Mucosa of gallbladder (tissue), 1 donor: ENCODE data around the gene ZCWPW1. TPM values are rescaled to one million over a fixed set of nuclear protein-coding genes. Genes with fewer than 3 reads are reported as not detected.
A peak's percentile ranks its signal among the peaks of the same experiment; 100 is the strongest.

ENCODE experiments used
- DNase-seq: peaks from one replicate; pipeline ENCODE4 v3.0.0-alpha.2; 2020; ENCODE audit warnings: low spot score
- total RNA-seq: library from RNA; stranded (reverse); gene quantifications from one replicate; pipeline ENCODE4 v1.2.1, GENCODE V29; 2021
- donor health status: DM: no; HTN: no; CAD: no.

The ZCWPW1 gene
- total RNA-seq, 1 donor from 2014 or later: 4.6 TPM

DNA sequence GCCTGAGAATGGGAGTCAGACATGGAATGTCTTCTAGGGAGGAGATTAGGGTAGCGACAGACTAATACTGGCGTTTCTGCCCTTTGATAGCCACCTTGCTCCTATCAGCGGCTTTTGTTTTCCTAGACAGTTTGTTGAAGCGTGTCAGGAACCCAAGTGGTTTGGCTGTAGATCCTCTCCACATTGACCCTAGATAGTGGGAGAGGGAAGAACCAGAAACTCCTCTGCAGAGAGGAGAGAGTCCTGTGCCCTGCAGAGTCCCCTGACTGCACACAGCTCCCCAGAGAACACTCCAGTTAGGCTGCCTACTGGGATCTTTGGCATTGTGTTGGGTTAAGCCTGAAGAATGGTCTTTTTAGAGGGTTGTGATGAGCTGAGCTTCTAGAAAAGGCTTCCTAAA, 3.5 kb upstream of the ZCWPW1 start:
- DNase-seq: no peak

DNA sequence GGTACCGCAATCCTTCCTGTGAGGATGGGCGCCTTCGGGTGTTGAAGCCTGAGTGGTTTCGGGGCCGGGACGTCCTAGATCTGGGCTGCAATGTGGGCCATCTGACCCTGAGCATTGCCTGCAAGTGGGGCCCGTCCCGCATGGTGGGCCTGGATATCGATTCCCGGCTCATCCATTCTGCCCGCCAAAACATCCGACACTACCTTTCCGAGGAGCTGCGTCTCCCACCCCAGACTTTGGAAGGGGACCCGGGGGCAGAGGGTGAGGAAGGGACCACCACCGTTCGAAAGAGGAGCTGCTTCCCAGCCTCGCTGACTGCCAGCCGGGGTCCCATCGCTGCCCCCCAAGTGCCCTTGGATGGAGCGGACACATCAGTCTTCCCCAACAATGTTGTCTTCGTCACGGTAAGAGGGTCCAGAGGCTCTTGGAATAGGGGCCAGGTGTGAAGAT, 2.8 kb upstream of the ZCWPW1 start:
- DNase-seq: no peak

DNA sequence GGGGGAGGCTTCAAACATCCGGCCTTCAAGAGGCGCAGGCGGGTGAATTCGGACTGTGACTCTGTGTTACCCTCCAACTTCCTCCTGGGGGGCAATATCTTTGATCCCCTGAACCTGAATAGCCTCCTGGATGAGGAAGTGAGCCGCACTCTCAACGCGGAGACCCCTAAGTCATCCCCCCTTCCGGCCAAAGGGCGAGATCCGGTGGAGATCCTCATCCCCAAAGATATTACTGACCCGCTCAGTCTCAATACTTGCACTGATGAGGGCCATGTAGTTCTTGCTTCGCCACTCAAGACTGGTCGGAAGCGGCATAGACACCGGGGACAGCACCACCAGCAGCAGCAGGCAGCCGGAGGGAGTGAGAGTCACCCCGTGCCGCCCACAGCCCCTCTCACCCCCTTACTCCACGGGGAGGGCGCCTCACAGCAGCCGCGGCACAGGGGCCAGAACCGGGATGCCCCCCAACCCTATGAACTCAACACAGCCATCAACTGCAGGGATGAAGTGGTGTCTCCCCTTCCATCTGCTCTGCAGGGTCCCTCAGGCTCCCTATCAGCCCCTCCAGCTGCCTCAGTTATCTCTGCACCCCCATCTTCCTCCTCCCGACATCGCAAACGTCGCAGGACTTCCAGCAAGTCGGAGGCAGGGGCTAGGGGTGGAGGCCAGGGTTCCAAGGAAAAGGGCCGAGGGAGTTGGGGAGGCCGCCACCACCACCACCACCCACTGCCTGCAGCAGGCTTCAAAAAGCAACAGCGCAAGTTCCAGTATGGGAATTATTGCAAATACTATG, 2.2 kb upstream of the ZCWPW1 start:
- DNase-seq: no peak

DNA sequence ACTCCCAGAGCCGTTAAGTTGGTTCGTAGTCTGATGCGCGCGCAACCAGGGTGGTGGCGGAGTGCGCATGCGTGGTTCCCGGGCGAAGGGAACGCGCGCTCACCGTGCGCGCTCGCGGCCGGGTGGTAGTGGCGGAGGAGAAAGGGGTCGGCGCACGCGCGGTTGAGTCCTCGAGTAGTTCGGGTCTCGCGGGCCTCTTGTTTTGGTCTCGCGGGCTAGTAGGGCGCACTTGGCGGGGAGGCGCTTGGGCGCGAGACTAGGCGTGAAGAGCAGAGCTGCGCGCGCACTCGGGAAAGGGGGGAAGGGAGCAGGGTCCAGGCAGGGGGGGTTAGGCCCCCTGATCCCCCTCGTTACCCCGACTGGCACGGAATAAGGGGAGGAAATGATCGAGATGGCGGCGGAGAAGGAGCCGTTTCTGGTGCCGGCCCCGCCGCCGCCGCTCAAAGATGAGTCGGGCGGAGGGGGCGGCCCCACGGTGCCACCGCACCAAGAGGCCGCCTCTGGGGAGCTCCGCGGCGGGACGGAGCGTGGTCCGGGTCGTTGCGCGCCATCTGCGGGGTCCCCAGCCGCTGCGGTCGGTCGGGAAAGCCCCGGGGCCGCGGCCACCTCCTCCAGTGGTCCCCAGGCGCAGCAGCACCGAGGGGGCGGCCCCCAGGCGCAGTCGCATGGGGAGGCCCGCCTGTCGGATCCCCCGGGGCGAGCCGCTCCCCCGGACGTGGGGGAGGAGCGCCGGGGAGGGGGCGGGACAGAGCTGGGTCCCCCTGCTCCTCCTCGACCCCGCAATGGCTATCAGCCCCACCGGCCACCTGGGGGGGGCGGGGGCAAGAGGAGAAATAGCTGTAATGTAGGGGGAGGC, 1.4 kb upstream of the ZCWPW1 start, which contains the start of gene MEPCE:
TSS of gene MEPCE (plus strand) at position 195 of the 856 bp plus-strand sequence. CDS start at position 383, 188 bp downstream.
- DNase-seq: peak; percentile 96

DNA sequence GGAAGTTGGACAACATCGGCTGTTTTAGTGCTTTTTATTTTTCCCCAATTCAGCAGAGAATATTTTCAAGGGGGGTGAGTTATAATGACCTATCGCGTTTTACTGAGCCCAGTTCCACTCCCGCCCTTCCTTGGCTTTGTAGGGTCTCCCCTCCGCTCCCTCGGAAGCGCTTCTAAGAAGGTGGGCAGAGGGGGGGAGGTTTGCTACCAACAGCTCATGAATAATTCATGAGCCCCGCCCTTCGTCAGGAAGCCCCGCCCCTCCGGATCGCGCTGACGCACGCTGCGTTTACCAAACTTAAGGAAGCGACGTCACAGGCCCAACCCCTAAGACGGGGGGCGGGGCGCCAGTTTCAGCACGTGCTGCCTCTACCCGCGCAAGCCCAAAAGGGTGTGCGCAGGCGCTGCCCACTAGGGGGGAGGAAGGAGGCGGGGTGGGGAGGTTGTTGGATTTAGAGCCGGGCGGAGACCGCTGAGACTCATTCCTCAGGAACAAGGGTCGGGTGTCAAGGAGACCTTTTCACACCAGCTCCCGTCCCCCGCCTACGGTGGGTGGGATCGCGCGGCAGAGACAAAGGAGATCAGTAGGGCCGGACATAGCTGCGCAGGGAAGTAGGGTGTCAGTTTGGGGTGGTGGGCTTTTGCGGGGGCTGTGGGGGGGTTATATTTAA, 599 bp upstream of the ZCWPW1 start:
- peak; percentile 100 for DNase-seq

DNA sequence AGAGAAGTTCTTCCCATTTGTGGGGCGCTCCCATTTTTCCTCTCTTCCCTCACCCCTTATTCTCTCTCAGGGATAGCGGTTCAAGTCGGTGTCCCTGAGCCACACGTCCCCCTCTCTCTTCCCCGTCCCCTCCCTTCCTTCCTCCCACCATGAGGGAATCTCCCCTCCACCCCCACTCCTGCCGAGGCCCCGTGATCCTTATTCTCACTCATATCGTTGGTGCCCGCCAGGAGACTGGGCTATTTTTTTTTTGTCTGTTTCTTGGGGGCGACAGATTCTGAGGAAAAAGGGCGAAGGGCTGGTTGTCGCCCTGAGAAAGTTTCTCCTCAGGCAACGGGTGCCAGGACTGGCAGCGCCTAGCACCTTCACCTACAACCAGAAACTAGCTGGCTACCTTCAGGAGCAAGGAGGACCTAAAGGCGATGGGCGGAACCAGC, 723 bp downstream of the ZCWPW1 start:
- DNase-seq: no peak

DNA sequence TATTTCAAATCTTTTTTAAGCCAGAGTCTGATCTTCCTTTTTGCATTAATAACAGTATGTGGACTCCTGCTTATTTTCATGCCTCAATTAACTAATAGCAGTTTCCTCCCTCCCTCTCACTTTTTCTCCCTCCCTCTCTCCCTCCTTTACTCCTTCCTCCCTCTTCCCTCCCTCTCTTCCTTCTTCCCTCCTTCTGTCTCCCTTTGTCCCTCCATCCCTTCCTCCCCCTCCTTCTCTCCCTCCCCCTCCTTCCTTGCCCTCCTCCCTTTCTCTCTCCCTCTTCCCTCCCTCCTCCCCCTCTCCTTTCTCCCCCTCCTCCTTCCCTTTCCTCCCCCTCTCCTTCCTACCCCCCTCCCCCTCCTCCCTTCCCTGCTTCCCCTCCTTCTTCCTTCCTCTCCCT, 2.0 kb downstream of the ZCWPW1 start:
- DNase-seq: no peak

DNA sequence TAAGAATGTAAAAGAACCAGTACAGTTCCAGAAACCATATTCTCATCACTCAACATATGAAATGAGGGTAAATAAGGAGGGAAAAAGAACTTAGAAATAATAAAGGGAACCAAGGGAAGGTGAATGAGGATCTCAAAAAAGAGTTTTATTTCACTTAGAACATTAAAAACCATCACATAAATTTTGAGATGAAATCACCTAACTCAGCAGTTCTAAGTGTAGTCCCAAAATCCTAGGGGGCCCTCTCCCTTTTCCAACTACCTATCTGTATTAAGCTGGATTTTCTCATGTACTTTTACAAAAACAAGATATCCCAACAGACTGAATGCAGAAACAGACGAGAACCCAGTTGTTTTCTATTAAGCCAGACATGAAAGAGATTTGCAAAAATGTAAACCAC, 3.2 kb downstream of the ZCWPW1 start:
- DNase-seq: no peak

DNA sequence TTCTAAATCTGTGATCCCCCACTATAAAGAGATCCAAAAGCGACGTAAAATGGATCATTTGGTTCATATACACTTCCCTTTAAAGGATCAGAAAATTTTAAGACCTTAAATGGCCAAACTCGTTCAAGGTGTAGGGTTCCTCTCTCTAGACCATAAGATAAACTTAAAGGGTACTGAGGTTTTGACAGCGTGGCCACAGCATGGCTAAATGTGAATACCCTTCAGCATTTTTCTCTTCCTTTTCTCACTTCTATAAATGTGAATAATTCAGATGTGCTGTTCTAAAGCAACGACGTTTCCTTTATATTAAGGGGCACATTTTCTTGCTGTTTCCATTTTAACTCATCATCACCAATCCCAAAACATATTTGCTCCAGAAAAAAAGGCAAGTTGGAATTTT, 5.2 kb downstream of the ZCWPW1 start:
- no peak for DNase-seq

DNA sequence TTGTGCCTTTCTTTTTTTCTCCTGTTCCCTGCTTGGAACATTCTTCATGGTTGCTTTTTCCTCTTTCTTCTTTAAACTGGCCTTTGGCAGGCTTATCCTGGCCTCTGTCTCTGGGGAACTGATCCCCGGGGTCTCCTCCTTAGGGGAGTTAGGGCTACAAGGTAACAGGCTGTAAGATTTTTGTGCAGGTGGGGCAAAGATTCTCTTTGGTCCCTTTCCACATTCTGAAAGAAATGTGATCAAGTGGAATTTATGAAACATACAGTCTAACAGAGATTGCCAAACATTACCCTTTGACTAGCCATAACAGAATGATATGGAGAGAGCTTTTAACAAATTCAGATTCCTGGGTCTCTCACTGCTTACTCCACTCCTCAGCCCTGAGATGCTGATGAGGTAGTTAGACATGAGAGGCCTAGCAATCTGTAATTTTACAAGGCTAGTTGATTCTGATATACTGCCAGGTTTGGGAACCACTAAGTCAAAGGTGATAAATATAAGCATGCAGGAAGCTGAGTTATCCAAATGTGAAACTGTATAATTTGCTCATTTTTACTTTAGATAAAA, 8.8 kb downstream of the ZCWPW1 start:
- no peak for DNase-seq

DNA sequence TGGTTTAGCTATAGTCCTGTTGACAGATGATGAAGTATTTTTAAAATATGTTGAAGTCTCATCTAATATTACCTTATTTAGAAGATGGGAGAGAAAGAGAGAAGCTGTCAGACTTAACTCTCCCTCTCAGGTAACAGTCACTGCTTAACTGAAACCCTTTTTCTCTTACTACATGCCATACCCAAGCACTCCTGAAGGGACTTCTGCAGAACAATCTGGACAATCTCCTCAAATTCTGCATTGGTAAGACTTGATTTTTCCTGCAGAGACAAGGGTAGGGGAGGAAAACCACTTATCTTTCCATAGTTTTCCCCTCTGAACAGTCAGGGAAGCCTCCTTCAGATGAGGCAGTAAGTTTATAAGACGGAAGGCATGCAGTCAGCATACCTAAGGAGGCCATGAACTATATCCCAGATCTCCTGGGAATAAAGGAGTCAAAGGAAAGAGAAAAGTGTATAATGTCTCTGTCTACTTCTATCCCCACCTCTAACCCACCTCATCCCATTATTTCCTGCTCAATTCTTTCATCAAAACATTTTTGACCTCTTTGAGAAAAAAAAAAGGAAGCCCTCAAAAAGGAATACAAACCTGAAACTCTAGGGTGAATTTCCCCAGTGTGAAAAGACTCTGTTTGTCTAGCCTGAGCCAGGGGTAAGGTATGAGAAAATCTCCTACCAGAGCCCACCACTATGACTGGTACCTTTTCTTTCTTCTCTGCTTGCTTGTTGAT, 9.4 kb downstream of the ZCWPW1 start:
- no peak for DNase-seq

DNA sequence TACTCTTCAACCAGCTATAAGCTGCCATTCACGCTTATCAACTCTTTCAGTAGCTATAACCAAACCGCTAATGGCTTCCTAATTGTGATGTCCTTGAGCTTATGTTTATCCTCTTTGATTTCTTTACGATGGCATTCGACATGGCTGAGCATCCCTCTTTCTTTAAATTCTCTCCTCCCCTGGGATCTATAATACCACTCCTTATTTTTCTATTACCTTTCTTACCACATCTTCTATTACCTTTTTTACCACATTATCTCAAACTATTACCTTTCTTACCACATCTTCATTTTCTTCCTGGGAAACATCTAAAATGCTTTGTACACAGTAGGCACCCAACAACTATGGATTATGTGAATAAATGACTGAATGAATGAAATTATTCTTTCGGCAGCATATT, 13.1 kb downstream of the ZCWPW1 start:
- no peak for DNase-seq

DNA sequence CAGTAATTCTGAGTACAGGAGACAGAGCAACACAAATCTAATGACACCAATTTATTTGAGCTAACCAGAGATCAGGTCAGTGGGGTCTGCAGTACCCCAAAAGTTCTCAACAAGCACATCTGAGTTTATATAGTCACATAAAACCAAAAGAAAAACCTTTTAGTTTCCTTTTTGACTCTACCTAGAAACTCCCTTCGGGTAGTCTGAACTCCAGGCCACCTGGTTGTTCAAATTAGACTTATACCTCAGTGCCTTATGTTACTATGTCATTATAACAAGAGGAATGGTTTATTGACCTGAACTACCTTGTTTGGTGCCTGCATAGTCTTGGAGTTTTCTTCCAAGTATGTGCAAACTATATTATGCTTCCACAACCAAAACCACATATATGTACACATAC, 14.6 kb downstream of the ZCWPW1 start:
- no peak for DNase-seq

DNA sequence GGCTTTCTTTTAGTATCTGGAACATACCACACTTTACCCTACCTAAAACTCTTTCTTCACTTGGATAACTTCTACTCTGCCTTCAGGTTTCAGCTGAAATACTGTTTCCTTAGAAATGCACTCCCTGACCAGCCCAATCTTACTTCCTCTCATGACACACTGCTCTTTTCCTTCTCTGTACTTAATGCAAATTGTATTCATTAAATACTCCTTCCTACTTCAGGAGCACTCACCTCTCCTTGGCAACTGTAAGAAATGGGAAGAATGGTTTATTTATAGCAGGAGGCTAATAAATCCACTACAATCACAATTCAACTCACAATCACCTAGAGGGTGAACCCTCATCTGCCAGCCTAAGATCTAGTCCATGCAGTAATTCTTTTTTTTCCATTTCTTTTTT, 15.2 kb downstream of the ZCWPW1 start:
- DNase-seq: no peak

DNA sequence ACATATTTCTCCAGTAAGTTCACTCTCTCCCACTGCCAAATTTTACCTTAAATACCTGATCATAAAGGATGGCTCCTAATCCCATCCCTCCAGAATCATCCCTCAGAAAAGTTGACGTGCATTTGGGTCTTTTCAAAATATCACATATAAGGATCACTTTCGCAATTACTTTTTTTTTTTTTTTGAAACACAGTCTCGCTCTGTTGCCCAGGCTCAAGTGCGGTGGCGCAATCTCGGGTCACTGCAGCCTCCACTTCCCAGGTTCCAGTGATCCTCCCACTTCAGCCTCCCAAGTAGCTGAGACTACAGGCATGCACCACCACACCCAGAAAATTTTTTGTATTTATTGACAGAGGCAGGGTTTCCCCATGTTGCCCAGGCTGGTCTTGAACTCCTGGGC, 17.4 kb downstream of the ZCWPW1 start:
- no peak for DNase-seq

DNA sequence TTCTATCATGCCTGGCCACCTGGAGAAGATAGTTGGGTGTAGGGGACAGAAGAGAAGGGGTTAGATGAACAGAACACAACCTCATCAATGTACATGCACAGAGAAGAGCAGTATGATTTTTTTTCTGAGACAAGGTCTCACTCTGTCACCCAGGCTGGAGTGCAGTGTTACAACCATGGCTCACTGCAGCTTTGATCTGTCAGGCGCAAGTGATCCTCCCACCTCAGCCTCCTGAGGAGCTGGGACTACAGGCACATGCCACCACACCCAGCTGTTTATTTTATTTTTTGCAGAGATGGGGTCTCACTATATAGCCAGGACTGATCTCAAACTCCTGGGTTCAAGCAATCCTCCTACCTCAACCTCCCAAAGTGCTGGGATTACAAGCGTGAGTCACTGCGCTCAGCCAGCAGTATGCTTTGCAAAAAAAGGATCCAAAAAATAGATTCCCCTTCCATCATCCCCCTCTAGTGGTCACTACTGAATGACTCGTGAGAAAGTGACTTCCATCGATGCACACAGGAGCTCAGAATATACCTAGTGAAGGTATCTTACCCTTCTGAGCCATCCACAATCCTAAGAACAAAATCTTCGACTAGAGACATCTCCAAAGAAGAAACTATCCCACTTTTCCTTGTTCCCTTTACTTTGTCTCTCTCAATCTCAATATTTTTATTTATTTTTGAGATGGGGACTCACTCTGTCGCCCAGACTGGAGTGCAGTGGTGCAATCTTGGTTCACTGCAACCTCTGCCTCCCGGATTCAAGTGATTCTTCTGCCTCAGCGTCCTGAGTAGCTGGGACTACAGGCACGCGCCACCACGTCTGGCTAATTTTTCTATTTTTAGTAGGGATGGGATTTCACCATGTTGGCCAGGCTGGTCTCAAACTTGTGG, 21.0 kb downstream of the ZCWPW1 start:
- no peak for DNase-seq

DNA sequence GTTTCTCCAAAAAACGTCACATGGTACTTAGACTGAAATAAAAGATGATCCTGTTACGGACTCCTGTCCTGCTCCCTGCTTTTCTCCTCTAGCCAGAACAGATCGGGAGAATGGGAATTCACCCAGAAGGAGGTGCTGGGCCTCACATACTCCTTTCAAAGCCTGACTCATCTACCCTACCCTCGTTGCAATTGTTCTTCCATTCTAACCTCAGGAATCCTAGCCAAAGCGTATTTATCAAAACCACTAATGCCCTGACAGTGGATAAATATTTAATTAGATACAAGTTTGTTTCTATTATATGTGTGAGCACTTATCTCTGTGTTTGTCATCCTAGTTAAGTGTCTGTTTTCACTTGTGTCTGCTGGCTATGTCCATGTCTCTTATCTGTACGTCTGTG, 21.7 kb downstream of the ZCWPW1 start:
- DNase-seq: no peak

DNA sequence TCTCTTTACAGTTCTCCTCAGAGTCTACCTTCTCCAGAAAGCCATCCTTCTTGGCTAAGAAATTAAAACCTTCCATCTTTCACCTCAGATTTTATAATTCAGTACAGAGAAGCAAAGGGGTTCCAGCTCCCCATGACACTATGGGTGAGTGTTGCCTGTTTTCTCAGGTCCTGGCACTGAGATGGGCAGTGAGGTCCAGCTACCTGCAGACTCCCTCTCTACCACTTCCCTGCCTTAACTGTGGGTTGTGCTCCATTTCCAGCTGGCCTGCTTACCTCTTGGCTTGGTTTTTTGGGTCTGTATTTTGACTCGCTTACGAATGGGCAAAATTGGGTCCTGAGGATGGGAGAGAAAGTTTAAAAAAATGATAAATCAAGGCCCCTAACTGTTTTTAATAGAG, 26.3 kb downstream of the ZCWPW1 start:
- DNase-seq: no peak

DNA sequence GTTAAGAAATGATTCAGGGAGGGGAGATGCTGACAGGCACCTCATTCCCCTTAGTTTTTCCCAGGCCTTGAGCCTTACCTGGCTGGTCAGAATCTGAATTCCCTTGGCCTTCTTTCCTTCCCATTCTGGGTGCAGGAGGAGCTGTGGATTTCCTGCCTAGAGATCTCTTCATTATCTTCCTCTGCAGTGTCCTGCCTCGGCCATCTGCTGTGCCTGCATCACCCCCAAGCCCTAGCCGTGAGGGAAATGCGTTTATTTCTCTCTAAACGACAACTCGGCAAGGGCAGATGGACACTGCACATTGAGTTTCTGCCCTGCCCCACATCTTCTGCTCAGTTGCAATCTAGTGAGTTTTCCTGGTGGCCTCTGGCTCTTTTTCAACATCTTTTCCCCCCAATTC, 26.7 kb downstream of the ZCWPW1 start:
- DNase-seq: no peak

DNA sequence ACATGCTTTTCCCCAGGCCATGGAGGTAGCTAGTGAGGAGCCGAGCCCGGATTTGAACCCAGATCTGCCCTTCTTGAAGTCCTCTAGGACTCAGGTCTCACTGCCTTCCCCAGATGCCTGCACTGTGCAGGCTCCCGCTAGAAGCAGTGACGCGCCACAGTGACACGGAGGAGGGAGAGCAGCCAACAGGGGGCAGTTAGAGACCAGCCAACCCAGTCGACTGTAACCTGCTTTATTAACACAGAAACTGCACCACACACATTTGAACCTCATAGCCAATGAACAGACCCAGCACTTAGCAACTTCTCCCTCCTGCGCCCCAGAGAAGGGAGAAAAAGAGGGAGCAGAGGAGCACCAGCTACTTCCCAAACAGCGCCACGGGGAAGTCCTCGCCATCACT, 27.8 kb downstream of the ZCWPW1 start:
- no peak for DNase-seq
